ENCODE data around the gene CACNA2D2.

The CACNA2D2 gene

GRCh38 chr3:50395070-50395860 is 108.2 kb downstream of the CACNA2D2 start:
- no peak for DNase-seq (ENCODE audit: low read depth, low spot score)

- no peak for DNase-seq (ENCODE audit: low read depth, low spot score)
Measured at GRCh38 chr3:50393061-50393460, 110.4 kb downstream of the CACNA2D2 start.

- DNase-seq (ENCODE audit: low read depth, low spot score), result no peak
Measured at GRCh38 chr3:50392101-50392715, 111.2 kb downstream of the CACNA2D2 start.

- DNase-seq (ENCODE audit: low read depth, low spot score), result peak; percentile 34
Measured at GRCh38 chr3:50390508-50391224, 112.8 kb downstream of the CACNA2D2 start.

- no peak for DNase-seq (ENCODE audit: low read depth, low spot score)
Measured at GRCh38 chr3:50389414-50389767, 114.0 kb downstream of the CACNA2D2 start.

- peak; percentile 43 for DNase-seq (ENCODE audit: low read depth, low spot score)
Measured at GRCh38 chr3:50388720-50389413, 114.6 kb downstream of the CACNA2D2 start.

GRCh38 chr3:50388016-50388719 is 115.3 kb downstream of the CACNA2D2 start:
- DNase-seq (ENCODE audit: low read depth, low spot score), result peak; percentile 61

- DNase-seq (ENCODE audit: low read depth, low spot score), result no peak
Measured at GRCh38 chr3:50385754-50386153, 117.7 kb downstream of the CACNA2D2 start.

- DNase-seq (ENCODE audit: low read depth, low spot score), result no peak
Measured at GRCh38 chr3:50383750-50384149, 119.7 kb downstream of the CACNA2D2 start.

- DNase-seq (ENCODE audit: low read depth, low spot score), result no peak
Measured at GRCh38 chr3:50382722-50383121, 120.7 kb downstream of the CACNA2D2 start.

GRCh38 chr3:50381383-50381782 is 122.1 kb downstream of the CACNA2D2 start:
- DNase-seq (ENCODE audit: low read depth, low spot score), result no peak

- no peak for DNase-seq (ENCODE audit: low read depth, low spot score)
Measured at GRCh38 chr3:50380405-50381085, 122.9 kb downstream of the CACNA2D2 start.

GRCh38 chr3:50378757-50379156 is 124.7 kb downstream of the CACNA2D2 start:
- DNase-seq (ENCODE audit: low read depth, low spot score), result no peak

- no peak for DNase-seq (ENCODE audit: low read depth, low spot score)
Measured at GRCh38 chr3:50378024-50378423, 125.4 kb downstream of the CACNA2D2 start.

GRCh38 chr3:50375258-50375931 is 128.0 kb downstream of the CACNA2D2 start:
- peak; percentile 30 for DNase-seq (ENCODE audit: low read depth, low spot score)

- DNase-seq (ENCODE audit: low read depth, low spot score), result no peak
Measured at GRCh38 chr3:50374363-50375257, 128.8 kb downstream of the CACNA2D2 start.

- no peak for DNase-seq (ENCODE audit: low read depth, low spot score)
Measured at GRCh38 chr3:50373146-50374051, 130.0 kb downstream of the CACNA2D2 start.

GRCh38 chr3:50372349-50372748 is 131.1 kb downstream of the CACNA2D2 start:
- no peak for DNase-seq (ENCODE audit: low read depth, low spot score)
